ENCODE results near the gene EZR.

Gene EZR

DNA sequence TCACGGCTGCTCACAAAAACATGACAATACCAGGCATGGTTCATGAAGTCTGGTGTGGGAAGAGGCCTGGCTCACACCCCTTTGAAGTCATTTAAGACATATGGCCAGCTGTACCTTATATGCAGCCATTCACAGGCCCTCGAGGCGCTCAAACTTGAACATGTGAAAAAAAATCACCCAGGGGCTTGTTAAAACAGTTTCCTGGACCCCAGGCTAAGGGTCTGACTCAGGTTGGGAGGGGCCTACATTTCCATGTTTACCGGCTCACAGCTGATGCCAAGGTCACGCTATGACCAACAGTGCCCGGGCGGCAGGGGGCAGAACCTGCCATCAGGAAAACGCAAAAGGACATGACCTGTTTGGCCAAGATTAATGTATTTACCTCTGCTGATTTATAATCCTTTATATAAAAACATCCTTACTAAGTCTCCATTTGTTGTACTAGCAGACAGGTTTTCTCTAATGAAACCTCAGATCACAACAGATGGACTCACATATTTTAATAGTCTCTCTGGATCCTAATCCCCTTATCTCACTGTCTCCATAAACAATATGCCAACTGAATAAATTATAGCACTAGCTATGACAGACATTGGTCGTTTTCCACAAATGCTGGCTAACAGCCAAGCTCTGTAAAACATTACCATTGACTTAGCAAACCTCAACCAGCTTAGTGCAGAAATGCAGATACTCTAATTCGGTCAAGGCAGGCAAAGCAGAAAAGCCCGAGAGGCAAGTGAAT lies 19.9 kb downstream of the EZR start:
- Histone ChIP-seq H3K27ac (replicated peaks) (no peak overlapping the region), H3K4me3 (replicated peaks; ENCODE audit: insufficient read depth, low read length) (no peak overlapping the region), H3K27me3 (ENCODE audit: insufficient read depth, poor library complexity, severe bottlenecking) (no peaks in the 10 kb centered on the region)
- DNase-seq (ENCODE audit: low read depth in 1 of 2, low spot score in 1 of 2): no peak
- TF ChIP-seq, protein P1, sequence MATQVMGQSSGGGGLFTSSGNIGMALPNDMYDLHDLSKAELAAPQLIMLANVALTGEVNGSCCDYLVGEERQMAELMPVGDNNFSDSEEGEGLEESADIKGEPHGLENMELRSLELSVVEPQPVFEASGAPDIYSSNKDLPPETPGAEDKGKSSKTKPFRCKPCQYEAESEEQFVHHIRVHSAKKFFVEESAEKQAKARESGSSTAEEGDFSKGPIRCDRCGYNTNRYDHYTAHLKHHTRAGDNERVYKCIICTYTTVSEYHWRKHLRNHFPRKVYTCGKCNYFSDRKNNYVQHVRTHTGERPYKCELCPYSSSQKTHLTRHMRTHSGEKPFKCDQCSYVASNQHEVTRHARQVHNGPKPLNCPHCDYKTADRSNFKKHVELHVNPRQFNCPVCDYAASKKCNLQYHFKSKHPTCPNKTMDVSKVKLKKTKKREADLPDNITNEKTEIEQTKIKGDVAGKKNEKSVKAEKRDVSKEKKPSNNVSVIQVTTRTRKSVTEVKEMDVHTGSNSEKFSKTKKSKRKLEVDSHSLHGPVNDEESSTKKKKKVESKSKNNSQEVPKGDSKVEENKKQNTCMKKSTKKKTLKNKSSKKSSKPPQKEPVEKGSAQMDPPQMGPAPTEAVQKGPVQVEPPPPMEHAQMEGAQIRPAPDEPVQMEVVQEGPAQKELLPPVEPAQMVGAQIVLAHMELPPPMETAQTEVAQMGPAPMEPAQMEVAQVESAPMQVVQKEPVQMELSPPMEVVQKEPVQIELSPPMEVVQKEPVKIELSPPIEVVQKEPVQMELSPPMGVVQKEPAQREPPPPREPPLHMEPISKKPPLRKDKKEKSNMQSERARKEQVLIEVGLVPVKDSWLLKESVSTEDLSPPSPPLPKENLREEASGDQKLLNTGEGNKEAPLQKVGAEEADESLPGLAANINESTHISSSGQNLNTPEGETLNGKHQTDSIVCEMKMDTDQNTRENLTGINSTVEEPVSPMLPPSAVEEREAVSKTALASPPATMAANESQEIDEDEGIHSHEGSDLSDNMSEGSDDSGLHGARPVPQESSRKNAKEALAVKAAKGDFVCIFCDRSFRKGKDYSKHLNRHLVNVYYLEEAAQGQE (IDR thresholded peaks at IDR 0.05; ENCODE audit: insufficient replicate concordance, low read depth): no peak
- TF ChIP-seq POLR2AphosphoS5 (IDR thresholded peaks at IDR 0.05; ENCODE audit: low read depth) (no peak), GABPA (IDR thresholded peaks at IDR 0.05; ENCODE audit: low read depth) (no peak), SPI1 (IDR thresholded peaks at IDR 0.05; ENCODE audit: borderline replicate concordance, low read depth) (no peak)
- TF ChIP-seq, protein P2, sequence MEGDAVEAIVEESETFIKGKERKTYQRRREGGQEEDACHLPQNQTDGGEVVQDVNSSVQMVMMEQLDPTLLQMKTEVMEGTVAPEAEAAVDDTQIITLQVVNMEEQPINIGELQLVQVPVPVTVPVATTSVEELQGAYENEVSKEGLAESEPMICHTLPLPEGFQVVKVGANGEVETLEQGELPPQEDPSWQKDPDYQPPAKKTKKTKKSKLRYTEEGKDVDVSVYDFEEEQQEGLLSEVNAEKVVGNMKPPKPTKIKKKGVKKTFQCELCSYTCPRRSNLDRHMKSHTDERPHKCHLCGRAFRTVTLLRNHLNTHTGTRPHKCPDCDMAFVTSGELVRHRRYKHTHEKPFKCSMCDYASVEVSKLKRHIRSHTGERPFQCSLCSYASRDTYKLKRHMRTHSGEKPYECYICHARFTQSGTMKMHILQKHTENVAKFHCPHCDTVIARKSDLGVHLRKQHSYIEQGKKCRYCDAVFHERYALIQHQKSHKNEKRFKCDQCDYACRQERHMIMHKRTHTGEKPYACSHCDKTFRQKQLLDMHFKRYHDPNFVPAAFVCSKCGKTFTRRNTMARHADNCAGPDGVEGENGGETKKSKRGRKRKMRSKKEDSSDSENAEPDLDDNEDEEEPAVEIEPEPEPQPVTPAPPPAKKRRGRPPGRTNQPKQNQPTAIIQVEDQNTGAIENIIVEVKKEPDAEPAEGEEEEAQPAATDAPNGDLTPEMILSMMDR (IDR thresholded peaks at IDR 0.05; ENCODE audit: insufficient read depth, low read length): no peak

DNA sequence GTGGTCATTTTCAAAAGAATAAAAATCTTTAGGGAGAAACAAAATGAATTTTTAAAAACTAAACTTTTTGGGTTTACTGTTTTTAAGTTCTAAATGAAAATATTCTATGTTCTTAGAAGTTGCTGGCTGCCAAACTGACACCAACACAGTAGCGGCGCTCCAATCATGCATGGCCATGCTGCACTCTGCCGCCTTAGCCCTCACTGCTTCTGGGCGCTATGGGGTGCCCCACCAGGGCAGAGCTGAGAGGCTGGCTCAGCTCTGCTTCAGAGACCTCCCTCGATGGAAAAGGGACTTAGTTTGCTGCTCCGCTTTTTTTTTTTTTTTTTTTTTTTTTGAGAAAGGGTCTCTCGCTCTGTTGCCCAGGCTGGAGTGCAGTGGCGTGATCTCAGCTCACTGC lies 20.9 kb downstream of the EZR start:
- TF ChIP-seq, protein P1 (IDR thresholded peaks at IDR 0.05; ENCODE audit: insufficient replicate concordance, low read depth): no peak
- TF ChIP-seq POLR2AphosphoS5 (IDR thresholded peaks at IDR 0.05; ENCODE audit: low read depth) (no peak), SPI1 (IDR thresholded peaks at IDR 0.05; ENCODE audit: borderline replicate concordance, low read depth) (no peak), GABPA (IDR thresholded peaks at IDR 0.05; ENCODE audit: low read depth) (no peak)
- TF ChIP-seq, protein P2 (IDR thresholded peaks at IDR 0.05; ENCODE audit: insufficient read depth, low read length): no peak
- Histone ChIP-seq H3K27ac (replicated peaks) (no peak overlapping the region), H3K27me3 (ENCODE audit: insufficient read depth, poor library complexity, severe bottlenecking) (no peaks in the 10 kb centered on the region), H3K4me3 (replicated peaks; ENCODE audit: insufficient read depth, low read length) (no peak overlapping the region)
- DNase-seq (ENCODE audit: low read depth in 1 of 2, low spot score in 1 of 2): no peak

DNA sequence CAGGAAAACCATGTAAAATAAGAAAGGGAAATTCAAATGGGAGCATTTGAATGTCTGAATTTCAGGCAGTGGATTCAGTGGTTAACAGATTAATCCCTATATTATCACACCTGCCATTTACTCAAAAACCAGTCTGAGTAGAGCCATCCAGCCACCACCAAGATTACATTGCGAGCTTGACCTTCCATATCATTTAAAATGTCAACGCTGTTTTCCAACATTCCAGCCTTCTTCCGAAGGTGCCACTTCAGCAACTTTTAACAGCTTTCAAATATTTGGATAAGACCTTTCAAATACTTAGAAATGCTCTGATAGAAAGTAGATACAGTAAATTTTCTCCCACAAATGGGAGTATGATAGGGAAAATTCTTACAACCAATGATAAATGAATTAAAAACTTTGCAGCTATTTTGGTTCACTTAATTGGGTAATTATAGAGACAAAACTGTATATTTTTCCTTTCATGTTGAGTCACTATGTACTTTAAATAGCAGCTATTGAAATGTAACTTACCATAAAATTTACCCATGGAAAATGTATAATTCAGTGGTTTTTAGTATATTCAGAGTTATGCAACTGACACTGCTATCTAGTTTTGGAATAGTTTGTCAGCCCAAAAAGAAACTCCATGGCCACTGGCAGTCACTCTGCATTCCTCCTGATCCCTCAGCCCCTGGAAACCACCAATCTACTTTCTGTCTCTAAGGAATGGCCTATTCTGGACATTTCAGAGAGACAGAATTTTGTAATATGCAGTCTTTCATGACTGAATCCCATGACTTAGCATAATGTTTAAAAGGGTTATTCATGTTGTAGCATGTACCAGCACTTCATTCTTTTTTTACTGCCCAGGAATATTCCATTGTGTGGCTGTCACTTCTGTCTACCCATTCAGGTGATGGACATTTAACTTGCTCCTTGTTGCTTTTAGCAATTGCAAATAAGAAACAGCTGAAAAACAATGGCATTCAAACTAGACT lies 21.5 kb downstream of the EZR start:
- TF ChIP-seq POLR2AphosphoS5 (IDR thresholded peaks at IDR 0.05; ENCODE audit: low read depth): no peak
- no peak for TF ChIP-seq SPI1 (IDR thresholded peaks at IDR 0.05; ENCODE audit: borderline replicate concordance, low read depth)
- TF ChIP-seq, protein P1 (IDR thresholded peaks at IDR 0.05; ENCODE audit: insufficient replicate concordance, low read depth): no peak
- no peak for TF ChIP-seq GABPA (IDR thresholded peaks at IDR 0.05; ENCODE audit: low read depth)
- TF ChIP-seq, protein P2 (IDR thresholded peaks at IDR 0.05; ENCODE audit: insufficient read depth, low read length): no peak
- Histone ChIP-seq H3K27me3 (ENCODE audit: insufficient read depth, poor library complexity, severe bottlenecking) (no peaks in the 10 kb centered on the region), H3K27ac (replicated peaks) (no peak overlapping the region), H3K4me3 (replicated peaks; ENCODE audit: insufficient read depth, low read length) (no peak overlapping the region)
- no peak for DNase-seq (ENCODE audit: low read depth in 1 of 2, low spot score in 1 of 2)

Measured in HL-60 (cell line).